SH-SY5Y (cell line): ENCODE measurements around the gene MGA.

Experiments
- GATA2 ChIP-seq: IDR thresholded peaks from 2 replicates; pipeline ENCODE4 v1.6.1; 2011; ENCODE audit warnings: mild to moderate bottlenecking, low read depth, low read length
- GATA3 ChIP-seq: IDR thresholded peaks from 2 replicates; pipeline ENCODE4 v1.6.1; 2011; ENCODE audit warnings: low read depth, mild to moderate bottlenecking, low read length, moderate library complexity

MGA gene

DNA sequence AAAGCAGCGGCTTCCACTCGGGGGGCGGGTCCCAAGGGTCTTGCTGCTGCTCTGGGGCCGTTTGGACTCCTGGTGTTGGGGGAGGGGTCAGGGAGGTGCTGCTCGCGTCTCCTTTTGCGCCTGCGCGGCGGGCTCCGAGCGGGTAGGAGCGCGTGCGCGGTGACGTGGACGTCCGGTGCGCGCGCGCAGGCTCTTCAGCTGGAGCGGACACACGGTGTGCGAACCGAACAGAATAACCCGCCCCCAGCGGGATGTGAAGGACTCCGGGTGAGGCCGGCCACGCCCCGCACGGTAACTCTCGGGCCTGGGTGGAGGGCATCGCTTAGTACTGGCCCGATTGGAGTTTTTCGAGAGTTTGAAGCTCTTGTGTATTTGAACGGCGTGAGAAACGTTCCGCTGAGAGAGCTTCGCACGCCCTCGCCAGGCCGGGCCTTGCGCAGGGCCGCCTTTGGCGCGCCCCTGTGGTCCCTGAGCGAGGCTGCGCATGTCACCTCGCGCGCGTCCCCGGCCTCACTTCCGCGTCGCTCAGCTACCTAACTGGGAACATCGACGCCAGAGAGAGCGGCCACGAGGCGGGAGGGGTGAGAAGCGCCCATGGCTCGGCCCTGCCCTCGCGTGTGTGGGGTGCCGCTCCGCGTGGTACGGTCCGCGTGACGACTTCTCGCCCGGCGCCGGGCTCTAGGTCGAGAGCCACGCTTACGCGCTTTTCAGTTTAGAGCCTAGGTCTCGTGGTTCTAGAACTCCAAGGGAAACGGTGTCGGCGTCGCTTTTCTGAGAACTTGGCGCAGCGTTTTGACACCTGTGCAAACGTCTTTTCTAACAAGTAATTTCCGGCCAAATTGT, at the start of gene MGA:
Gene MGA, plus strand, starts transcription at position 171 of the 843 bp plus-strand sequence.
- TF ChIP-seq GATA3 (no peak), GATA2 (no peak)

DNA sequence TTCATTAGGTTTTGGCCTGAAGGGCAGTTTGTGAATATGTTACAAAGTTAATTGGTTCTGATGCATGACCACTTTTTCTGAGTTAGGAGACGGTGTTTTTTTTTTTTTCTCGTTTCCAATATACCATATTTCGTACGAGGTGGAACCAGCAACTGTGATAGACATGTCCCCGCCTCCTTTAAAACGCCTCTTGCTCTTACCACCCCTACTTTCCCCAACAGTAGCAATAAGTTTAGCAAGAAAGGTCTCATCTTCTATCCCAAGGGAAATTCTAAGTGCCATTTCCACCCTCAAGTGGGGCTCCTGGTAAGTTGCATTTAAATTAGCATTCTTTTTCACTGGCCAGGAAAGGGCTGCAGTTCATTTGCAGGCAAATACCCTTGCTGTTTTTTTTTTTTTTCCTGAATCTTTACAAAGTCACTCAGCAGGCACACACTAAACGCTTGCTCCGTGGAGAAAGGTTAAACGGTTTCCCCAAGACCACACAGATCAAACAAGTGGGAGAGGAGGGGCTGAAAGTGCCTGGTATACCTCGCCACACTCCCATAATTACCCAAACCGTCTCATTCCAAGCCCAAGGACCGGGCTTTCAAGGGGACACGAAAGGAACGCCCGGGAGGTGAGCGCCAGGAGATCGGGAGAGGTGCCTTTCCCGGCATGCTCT, 39.5 kb upstream of the MGA start:
- no peak for TF ChIP-seq GATA3
- no peak for TF ChIP-seq GATA2

DNA sequence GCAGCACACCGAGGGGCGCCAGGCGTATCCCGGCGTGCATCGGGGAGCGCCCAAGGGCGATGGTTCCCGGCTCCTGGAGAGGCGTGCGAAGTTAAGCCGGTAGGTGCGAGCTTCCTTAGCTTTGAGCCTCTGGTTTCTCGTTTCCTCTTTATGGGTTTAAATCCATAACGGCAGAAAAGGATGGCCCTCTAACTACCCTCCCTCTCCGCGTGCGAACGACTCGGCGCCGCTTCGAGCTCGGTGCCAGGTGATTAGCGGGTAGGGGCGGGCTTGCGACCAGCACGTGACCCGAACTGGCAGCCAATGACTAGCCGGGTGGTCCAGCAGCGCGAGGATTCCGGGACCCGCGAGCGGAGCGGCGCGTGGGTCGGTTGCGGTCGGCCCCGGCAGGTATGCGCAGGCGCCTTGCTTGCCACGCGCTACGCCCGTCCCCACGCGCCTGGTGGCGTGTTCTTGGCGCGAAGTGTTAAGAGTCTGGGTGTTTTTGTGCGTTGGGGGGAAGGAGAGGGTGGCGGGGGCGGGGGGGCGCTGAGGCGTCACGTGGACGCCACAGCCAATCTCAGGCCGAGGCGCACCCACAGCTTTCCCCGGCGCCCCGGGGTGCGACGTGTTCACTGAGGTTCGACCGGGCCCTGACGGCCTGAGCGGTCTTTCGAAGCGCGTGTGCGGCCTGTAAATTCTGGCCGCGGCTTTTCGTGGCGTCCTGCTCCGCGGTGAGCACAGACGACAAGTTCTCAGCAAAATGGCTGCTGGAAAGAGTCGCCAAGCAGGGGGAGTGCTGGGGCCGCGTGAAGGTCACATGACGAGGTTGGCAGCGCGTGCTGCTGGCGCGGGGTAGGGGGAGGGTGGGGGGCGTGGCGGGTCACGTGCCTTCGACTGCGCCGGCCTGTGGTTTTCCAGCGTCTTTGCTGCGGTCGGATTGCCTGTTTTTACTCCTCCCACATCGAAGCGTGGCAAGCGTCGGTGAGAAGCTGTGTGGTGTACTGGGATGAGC, 38.7 kb upstream of the MGA start:
- 0 out of 2 replicates have a peak, but pooled peaks have one; percentile 4 for TF ChIP-seq GATA2
- TF ChIP-seq GATA3: no peak

DNA sequence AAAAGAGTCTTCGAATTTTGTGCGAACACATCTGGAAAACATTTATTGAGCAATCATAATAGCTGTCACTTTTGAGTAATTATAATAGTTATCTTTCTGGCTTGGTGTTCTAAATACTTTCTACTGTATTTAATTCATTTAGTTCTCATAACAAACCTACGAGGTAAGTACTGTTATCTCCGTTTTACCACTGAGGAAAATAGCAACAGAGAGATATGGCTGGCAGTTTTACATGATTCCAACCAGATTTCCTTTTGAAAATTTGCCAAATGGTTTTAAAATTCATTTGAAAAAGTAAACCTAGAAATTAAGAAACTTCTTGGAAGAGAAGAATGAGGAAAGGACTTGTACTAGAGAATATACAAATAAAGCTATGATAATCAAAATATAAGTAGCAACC, 37.3 kb upstream of the MGA start:
- TF ChIP-seq GATA2 (no peak), GATA3 (no peak)

DNA sequence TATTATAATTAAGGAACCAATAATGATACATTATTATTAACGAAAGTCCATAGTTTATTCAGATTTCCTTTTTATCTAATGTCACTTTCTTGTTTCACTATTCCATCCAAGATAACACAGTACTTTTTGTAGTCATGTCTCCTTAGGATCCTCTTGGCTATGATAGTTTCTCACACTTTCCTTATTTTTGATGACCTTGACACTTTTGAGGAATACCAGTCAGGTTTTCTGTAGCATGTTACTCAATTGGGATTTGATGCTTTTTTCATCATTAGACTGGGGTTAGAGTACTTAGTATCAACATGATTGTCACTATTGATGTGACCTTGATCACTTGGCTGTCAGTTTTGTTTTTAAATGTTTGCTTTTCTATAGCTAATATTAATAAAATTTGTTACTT, 33.0 kb upstream of the MGA start:
- no peak for TF ChIP-seq GATA2
- no peak for TF ChIP-seq GATA3

DNA sequence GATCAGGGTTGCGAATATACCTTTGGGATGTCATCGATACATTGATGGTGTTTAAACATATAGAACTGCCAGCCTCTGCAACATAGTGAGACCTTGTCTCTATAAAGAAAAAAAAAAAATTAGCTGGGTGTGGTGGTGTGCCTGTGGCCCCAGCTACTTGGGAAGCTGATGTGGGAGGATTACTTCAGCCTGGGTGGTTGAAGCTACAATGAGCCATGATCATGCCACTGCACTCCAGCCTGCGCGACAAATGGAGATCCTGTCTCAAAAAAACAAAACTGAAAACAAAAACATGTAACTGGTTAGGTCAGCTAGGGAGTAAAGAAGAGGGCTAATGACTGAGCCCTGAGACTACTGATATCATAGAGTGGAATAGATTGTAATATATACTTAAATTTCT, 30.7 kb upstream of the MGA start:
- TF ChIP-seq GATA3: no peak
- TF ChIP-seq GATA2: no peak

DNA sequence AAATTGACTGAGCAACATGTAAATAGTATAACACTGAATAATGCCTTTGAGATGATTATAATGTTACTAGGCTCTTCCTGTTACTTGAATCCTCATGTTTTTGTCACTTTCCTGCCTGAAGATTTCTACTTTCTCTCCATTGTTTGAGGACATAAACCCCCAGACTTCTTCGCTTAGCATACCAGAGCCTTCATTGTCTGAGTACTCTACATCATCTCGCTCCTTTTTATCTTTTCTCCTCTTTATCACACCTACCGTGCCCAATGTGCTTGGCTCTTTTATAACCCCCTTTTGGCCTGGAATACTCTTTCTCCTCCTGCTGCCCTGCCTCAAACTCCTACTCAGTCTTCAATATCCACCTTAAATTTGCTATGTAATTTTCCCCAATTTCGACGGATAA, 30.3 kb upstream of the MGA start:
- TF ChIP-seq GATA3 (no peak), GATA2 (no peak)

DNA sequence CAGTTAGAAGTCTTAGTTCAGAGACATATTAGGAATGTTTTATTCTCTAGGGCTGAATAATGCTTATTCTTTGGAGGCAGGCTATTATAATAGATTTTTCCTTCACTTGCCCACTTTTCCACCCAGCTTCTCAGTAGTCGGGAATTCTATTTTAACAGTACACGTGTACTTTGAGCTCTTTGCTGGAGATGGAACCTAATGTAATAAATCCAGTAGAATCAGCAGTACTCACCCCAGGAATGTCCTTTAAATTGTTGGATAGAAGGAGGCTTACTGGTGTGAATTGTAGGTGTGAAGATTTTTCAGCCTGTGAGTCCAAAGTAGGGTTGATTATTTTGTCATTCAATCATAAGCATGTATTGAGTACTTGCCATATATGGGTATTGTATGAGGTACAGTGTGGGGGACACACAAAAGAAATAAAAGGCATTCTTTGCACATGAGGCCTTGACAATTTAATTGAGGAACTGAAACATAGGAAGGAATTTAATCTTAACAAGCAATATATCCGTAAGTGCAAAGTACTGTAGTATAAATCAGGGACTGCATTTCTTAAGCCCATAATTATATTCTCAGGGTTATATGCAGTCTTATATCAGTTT, 29.5 kb upstream of the MGA start:
- no peak for TF ChIP-seq GATA2
- TF ChIP-seq GATA3: no peak

DNA sequence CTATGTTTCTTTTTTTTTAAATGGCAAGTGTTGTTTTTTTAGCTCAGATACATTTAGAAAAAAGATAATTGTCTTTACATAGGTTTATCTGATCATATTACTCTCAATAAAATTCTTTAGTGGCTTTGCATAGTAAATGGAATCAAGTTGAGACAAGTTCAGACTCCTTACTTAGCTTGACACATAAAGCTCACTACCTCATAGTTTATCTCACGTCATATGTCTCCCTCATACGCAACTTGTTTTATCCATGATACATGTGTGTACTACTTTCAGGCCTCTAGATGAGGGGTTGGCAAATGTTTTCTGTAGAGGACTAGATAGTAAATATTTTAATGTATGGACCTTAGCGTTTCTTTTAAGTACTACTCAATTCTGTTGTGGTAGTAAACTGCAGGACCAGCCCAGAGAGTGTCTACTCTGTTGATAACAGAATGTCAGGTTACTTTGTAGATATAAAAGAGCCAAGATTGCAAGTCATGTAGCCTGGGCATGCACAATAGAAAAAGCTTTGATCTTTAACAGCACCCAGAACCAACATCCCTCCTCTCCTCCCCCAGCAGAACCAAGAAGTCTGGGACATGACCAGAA, 28.2 kb upstream of the MGA start:
- TF ChIP-seq GATA3 (no peak), GATA2 (no peak)

DNA sequence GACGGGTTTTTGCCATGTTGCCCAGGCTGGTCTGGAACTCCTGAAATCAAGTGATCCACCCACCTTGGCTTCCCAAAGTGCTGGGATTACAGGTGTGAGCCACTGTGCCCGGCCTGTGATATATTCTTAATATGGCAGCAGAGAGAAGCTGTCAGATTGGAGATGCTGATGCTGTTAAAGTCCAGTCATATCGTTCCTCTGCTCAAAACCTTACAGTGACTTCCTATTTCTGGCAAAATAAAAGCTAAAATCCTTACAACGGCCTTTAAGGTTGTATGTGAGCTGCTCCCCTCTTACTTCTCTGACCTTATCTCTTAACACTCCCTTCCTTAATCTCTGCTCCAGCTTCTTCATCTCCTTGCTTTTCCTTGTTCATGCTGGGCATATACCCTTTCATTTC, 26.6 kb upstream of the MGA start:
- TF ChIP-seq GATA3 (no peak), GATA2 (no peak)

DNA sequence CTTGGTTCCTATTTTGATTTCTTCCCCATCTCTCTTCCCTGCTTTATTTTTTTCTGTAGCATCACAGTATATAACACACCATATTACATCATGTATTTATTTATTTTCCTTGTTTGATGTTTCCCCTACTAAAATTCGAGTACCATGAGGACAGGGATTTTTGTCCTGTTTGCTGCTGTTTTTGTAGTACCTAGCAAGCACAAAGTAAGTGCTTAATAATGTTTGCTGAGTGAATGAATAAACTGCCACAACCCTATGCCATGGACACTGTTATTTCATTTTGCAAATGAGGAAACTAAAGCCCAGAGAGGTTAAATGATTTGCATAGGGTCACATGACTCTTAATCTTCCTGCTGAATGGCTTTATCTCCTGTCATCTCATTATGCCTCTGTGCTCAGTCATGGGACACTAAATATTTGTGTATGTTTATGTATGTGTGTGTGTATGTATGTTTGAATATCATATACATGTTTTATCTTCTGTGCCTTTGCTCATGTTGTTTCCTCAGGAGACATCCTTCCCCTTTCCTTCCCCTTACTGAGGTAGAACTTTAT, 26.1 kb upstream of the MGA start:
- no peak for TF ChIP-seq GATA3
- TF ChIP-seq GATA2: no peak; the same call in 1 of the 2 replicates

DNA sequence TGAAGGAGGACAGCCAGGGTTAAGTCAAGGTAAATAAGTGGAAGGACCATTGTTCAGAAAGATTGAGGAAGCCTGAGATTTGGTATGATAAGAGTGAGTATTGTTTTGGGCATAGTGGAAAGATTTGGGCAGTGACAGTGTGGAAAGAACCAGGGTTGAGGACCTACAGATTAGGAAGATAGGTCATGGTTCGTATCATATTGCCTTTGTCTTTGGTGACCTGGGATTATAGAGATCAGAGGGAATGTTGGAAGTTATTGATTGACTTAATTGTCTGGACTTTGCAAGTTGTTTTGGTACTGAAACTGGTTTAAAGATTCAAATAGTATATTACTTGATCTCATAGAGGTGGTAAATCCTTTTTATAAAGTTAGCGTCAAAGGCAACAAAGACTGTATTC, 23.1 kb upstream of the MGA start:
- no peak for TF ChIP-seq GATA2
- TF ChIP-seq GATA3: no peak

DNA sequence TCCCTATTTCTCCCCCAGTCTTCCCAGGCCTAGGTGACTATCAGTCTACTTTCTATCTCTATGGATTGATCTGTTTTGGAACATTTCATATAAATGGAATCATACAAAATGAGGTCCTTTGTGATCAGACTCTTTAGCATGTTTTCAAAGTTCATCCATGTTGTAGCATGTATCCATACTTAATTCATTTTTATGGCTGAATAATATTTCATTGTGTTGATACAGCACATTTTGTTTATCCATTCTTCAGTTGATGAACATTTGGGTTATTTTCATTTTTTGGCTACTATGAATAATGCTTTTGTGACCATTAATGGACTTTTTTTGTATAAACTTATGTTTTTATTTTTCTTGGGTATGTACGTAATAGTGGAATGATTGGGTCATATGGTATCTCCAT, 19.2 kb upstream of the MGA start:
- no peak for TF ChIP-seq GATA3
- TF ChIP-seq GATA2: no peak

DNA sequence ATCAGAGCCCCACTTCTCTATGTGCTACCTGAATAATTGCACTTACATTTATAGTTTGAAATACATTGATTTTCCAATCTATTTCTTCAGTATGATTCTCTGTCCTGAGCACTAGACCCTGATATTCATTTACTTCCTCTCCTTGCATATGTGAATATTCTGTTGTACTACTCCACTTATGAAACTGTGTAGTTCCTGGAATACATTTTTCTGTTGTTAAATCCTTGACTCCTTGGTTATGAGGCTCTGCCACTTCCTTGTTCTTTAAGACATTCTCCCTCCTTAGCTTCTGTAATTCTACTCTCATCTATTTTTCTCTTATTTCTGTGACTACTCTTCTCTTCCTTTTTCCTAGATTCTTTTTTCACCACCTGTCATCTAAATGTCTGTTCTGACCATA, 12.9 kb upstream of the MGA start:
- TF ChIP-seq GATA3: no peak
- TF ChIP-seq GATA2: no peak
